Large intestine (tissue), 12 donors: ENCODE data around the gene COQ9. TPM values are rescaled to one million over a fixed set of nuclear protein-coding genes. Genes with fewer than 3 reads are reported as not detected.
"Not testable (repeated sequence)": the region's sequence is repeated elsewhere in the genome, so short reads cannot be mapped to it uniquely, and the experiment has no call there.

Experiments used
- DNase-seq, 2 donors: peaks; one replicate each; pipeline versions ENCODE4 v3.0.0 to v3.0.0-alpha.2; 2013
- H3K27ac ChIP-seq: one replicate; pipeline ENCODE4 v1.5.1; 2013; ENCODE audit warnings: low read length
- H3K27me3 ChIP-seq: 2 replicates; pipeline ENCODE4 v1.6.1; 2013; ENCODE audit warnings: low read length; ENCODE audit not compliant: control insufficient read depth, insufficient read depth
- H3K36me3 ChIP-seq: 2 replicates; pipeline ENCODE4 v1.6.1; 2013; ENCODE audit warnings: low read length; ENCODE audit not compliant: control insufficient read depth, insufficient read depth
- H3K4me1 ChIP-seq: one replicate; pipeline ENCODE4 v1.6.1; 2013; ENCODE audit warnings: low read length; ENCODE audit not compliant: control insufficient read depth, insufficient read depth
- H3K4me3 ChIP-seq: one replicate; pipeline ENCODE4 v1.5.1; 2013; ENCODE audit warnings: low read length
- H3K9me3 ChIP-seq: one replicate; pipeline ENCODE4 v1.6.1; 2013; ENCODE audit warnings: mild to moderate bottlenecking, low read depth, low read length, moderate library complexity; ENCODE audit not compliant: control insufficient read depth
- WGBS: methylation state at CpG from one replicate; pipeline ENCODE4 v1.1.5; 2013; ENCODE audit warnings: low lambda C conversion rate; ENCODE audit not compliant: insufficient coverage; 5-methylcytosine and 5-hydroxymethylcytosine counted together
- long read RNA-seq, 11 donors: transcript quantifications; one replicate each; lab custom pipeline, GENCODE V29; 2026
- polyA plus RNA-seq: library from polyadenylated mRNA; unstranded; fragments of 120-200 nt; gene quantifications from one replicate; pipeline ENCODE4 v1.2.1, GENCODE V29; 2013

Gene COQ9, protein sequence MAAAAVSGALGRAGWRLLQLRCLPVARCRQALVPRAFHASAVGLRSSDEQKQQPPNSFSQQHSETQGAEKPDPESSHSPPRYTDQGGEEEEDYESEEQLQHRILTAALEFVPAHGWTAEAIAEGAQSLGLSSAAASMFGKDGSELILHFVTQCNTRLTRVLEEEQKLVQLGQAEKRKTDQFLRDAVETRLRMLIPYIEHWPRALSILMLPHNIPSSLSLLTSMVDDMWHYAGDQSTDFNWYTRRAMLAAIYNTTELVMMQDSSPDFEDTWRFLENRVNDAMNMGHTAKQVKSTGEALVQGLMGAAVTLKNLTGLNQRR
- polyA plus RNA-seq, result 73.0 TPM
- long read RNA-seq, donor 1, transcript COQ9-201 (9 exons, 1,677 nt), result major isoform, 17 of 50 reads
- long read RNA-seq, donor 1, partial matches to known transcripts, result 29 of 50 reads
- long read RNA-seq, donor 1, other reads (novel, unspliced or antisense), result 0 of 50 reads
- long read RNA-seq, donor 2, transcript COQ9-201 (9 exons, 1,677 nt), result major isoform, 32 of 145 reads
- long read RNA-seq, donor 2, transcript COQ9-216 (4 exons, 1,118 nt), result minor isoform, 8 of 145 reads
- long read RNA-seq, donor 2, partial matches to known transcripts, result 87 of 145 reads
- long read RNA-seq, donor 2, other reads (novel, unspliced or antisense), result 9 of 145 reads
- long read RNA-seq, donor 3, result 0 reads
- long read RNA-seq, donor 4, transcript COQ9-201 (9 exons, 1,677 nt), result major isoform, 5 of 5 reads
- long read RNA-seq, donor 4, partial matches to known transcripts, result 0 of 5 reads
- long read RNA-seq, donor 4, other reads (novel, unspliced or antisense), result 0 of 5 reads
- long read RNA-seq, donor 5, transcript COQ9-201 (9 exons, 1,677 nt), result major isoform, 10 of 13 reads
- long read RNA-seq, donor 5, partial matches to known transcripts, result 0 of 13 reads
- long read RNA-seq, donor 5, other reads (novel, unspliced or antisense), result 0 of 13 reads
- long read RNA-seq, donor 6, transcript COQ9-216 (4 exons, 1,118 nt), result minor isoform, 6 of 65 reads
- long read RNA-seq, donor 6, transcript COQ9-201 (9 exons, 1,677 nt), result major isoform, 32 of 65 reads
- long read RNA-seq, donor 6, partial matches to known transcripts, result 22 of 65 reads
- long read RNA-seq, donor 6, other reads (novel, unspliced or antisense), result 0 of 65 reads
- long read RNA-seq, donor 7, transcript COQ9-201 (9 exons, 1,677 nt), result major isoform, 11 of 13 reads
- long read RNA-seq, donor 7, partial matches to known transcripts, result 0 of 13 reads
- long read RNA-seq, donor 7, other reads (novel, unspliced or antisense), result 0 of 13 reads
- long read RNA-seq, donor 8, transcript COQ9-216 (4 exons, 1,118 nt), result minor isoform, 5 of 51 reads
- long read RNA-seq, donor 8, transcript COQ9-201 (9 exons, 1,677 nt), result major isoform, 23 of 51 reads
- long read RNA-seq, donor 8, partial matches to known transcripts, result 12 of 51 reads
- long read RNA-seq, donor 8, other reads (novel, unspliced or antisense), result 0 of 51 reads
- long read RNA-seq, donor 9, transcript COQ9-216 (4 exons, 1,118 nt), result minor isoform, 6 of 49 reads
- long read RNA-seq, donor 9, transcript COQ9-201 (9 exons, 1,677 nt), result major isoform, 27 of 49 reads
- long read RNA-seq, donor 9, partial matches to known transcripts, result 14 of 49 reads
- long read RNA-seq, donor 9, other reads (novel, unspliced or antisense), result 0 of 49 reads
- long read RNA-seq, donor 10, transcript COQ9-201 (9 exons, 1,677 nt), result major isoform, 28 of 97 reads
- long read RNA-seq, donor 10, partial matches to known transcripts, result 37 of 97 reads
- long read RNA-seq, donor 10, other reads (novel, unspliced or antisense), result 25 of 97 reads
- long read RNA-seq, donor 11, transcript COQ9-201 (9 exons, 1,677 nt), result major isoform, 13 of 45 reads
- long read RNA-seq, donor 11, partial matches to known transcripts, result 11 of 45 reads
- long read RNA-seq, donor 11, other reads (novel, unspliced or antisense), result 14 of 45 reads

DNA sequence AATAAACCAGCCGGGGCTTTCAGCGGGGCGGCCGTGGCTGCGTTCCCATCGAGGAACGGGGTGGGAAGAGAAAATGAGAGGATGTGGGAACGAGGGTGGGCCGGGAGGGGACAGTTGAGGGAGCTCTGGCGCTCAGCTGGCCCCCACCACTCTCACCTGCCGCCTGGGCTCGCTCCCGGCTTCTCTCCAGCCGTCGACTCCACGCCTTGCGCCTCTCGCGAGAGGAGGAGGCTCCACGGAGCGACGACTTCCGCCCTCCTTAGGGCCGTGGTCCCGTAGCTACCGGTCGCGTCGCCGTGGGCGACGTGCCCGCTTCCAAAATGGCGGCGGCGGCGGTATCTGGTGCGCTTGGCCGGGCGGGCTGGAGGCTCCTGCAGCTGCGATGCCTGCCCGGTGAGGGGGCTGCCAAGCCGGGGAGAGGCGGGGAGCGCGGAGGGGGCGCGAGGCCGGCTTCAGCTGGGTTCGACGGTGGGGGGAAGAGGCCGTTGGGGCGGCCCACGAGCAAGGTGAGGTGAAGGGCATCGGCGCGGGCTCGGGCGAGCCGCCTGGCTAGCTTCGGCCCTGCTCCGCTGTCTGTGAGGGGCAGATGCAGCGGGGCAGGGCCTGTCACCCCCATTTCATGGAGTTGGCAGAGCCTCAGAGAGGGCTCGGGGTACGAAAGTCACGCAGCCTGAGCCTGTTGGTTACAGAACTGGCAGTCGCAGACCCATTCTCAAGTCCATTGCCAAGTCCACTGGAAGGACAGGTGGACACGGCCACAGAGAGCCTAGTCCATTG is at the start of gene COQ9, which contains the start of gene CIAPIN1:
COQ9 (plus strand) TSS at position 294 of the 777 bp plus-strand sequence; CDS start at position 321, 27 bp downstream.
CIAPIN1 (minus strand) TSS at position 200 of the 777 bp plus-strand sequence. CDS start 6,457 bp downstream, outside the sequence.
- H3K4me1 ChIP-seq, result peaks cover 13% of the 10 kb centered on the region
- peak within 1 kb of the TSS; percentile 57 for H3K27ac ChIP-seq
- no CpG with 5 or more reads among the region's 68 CpGs for WGBS
- no peaks in the 10 kb centered on the region for H3K27me3 ChIP-seq
- peak within 1 kb of the TSS; percentile 91 for H3K4me3 ChIP-seq
- H3K36me3 ChIP-seq, result peaks cover 13% of the 10 kb centered on the region
- peak; percentile 96 for DNase-seq
- no peaks in the 10 kb centered on the region for H3K9me3 ChIP-seq

DNA sequence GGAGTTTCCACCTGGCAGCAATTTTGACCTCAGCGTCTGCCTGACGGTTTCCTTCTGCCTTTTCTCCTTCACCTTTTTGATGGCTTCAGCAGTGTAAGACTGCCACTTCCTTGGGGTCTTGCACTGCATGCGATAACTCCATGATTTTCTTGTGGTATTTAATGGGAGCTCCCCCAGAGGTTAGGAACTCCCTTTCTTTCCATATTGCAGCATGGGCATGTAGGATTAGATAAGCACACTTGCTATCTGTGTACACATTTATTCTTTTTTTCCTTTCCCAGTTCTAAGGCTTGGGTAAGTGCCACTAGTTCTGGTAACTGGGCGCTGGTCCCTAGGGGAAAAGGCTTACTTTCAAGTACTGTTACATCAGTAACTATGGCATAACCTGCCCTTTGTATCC is 49.8 kb upstream of the COQ9 start:
- not testable (repeated sequence) for H3K9me3 ChIP-seq, H3K27me3 ChIP-seq, H3K36me3 ChIP-seq, DNase-seq, H3K27ac ChIP-seq, H3K4me3 ChIP-seq, H3K4me1 ChIP-seq
- no CpG with 5 or more reads among the region's 4 CpGs for WGBS

DNA sequence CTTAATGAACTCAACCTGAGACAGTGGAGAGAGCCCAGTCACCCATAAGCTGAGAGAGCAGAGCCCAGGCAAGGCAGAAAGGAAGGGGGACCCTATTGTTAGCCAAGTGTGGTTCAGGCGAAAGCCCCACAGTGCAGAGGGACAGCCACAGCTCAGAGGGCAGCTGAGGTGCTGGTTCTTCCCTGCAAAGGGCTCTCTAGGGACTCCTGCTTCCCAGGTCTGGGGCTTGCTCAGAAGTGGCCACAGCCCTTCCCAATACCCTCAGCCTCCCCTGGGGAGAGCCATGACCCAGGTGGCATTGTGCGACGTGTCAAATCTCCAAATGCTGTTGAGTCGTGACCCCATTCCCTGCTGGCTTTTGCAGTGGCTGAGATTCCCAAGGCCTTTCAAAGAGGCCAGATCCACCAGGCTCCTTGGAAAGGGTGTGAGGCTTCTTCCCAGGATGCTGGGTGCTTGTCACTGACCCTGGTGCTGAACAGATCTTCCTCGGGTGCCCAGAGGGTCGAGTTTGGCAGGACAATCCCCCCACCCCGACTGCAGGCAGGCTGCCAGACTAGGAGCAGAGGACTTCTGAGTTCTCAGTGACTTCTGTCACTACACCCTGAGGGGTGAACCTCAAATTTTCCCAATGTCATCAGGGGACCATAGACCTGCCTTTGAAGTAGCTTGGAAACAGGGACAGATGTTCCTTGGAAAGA is 45.2 kb upstream of the COQ9 start:
- WGBS, result no CpG with 5 or more reads among the region's 7 CpGs
- Histone ChIP-seq H3K27ac (no peak overlapping the region), H3K36me3 (no peaks in the 10 kb centered on the region), H3K4me3 (no peak overlapping the region), H3K9me3 (no peaks in the 10 kb centered on the region), H3K27me3 (no peaks in the 10 kb centered on the region), H3K4me1 (no peaks in the 10 kb centered on the region)
- no peak for DNase-seq

DNA sequence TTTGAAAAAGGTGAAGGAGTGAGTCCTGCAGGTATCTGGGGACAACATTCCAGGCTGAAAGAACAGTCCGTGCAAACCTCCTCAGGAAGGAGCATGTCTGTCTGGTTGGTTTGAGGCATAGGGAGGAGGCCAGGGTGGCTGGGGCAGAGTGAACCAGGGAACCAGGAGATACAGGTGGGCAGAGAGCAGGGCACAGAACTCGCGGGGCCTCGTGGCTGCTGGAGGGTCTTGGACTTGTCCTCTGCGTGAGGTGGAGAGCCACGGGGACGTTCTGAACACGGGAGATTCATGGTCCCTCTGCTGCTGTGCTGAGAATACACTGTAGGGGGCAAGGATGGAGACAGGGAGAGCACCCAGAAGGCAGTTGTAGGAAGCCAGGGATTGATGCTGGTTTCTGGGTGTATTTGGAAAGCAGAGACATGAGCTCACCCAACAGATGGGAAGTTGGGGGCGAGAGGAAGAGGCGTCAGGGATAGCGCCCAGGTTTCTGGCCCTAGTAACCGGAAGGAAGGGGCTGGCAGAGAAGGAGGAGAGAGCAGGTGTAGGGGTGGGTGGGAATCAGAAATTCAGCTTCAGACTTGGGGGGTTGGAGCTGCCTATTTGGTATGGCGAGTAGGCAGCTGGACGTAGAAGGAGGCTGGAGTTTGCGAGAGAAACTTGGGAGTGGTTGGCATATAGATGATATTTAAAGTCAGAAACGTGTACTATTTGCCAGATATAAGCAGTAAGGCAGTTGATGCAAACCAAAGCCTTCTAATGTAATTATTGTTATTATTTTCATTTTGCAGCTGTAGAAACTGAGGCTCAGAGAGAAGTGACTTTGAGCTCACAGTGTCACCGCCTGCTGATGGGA is 43.1 kb upstream of the COQ9 start, which contains the start of gene CCL17:
CCL17 (plus strand) TSS at position 803 of the 853 bp plus-strand sequence. CDS start 9,166 bp downstream, outside the sequence.
- Histone ChIP-seq H3K4me3 (no peak within 1 kb of the TSS), H3K36me3 (no peaks in the 10 kb centered on the region), H3K27ac (no peak within 1 kb of the TSS), H3K27me3 (no peaks in the 10 kb centered on the region), H3K9me3 (no peaks in the 10 kb centered on the region), H3K4me1 (no peaks in the 10 kb centered on the region)
- no CpG with 5 or more reads among the region's 17 CpGs for WGBS
- DNase-seq, result no peak

DNA sequence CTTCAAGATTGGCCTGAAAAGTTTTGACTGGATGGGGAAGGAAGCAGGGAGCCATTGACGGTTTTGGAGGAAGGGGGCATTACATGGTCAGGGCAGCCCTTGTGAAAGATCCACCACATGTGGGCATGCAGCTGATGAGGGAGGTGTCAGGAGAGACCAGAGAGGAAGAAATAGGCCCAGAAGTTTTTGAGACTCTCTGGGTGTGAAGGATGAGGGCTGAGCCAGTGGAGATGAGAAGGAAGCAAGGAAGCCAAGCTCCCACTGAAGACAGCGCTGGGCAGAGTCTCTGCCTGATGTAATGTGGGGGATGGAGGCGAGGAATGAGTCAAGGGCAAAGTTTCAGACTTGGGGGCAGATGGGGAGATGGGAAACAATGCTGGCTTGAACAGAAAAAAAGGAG is 42.2 kb upstream of the COQ9 start:
- no peak overlapping the region for H3K4me3 ChIP-seq
- H3K27ac ChIP-seq, result no peak overlapping the region
- peak in 1 of 2 donors; percentile 73 for DNase-seq
- no peaks in the 10 kb centered on the region for H3K27me3 ChIP-seq
- no peaks in the 10 kb centered on the region for H3K36me3 ChIP-seq
- no peaks in the 10 kb centered on the region for H3K9me3 ChIP-seq
- WGBS, result no CpG with 5 or more reads among the region's 3 CpGs
- no peaks in the 10 kb centered on the region for H3K4me1 ChIP-seq

DNA sequence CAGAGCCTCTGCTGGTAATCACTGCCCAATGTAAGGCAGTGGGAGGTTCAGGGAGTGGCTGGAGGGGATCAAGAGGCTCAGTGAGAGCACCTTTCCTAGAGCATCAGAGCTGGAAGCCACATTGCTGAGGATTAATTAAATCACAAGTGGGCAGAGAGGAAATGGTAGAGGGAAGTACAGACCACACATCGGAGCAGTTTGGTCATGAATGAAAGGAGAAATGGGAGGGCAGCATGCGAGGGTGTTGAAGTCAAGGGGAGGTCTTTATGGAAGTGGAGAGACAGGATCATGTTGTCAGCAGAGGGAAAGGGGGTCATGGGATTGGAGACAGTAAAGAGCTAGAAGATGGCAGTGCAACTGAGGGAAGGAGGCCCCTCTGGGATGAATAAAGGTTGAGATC is 40.4 kb upstream of the COQ9 start:
- 100% methylated on average over 1 of the region's 2 CpGs for WGBS

DNA sequence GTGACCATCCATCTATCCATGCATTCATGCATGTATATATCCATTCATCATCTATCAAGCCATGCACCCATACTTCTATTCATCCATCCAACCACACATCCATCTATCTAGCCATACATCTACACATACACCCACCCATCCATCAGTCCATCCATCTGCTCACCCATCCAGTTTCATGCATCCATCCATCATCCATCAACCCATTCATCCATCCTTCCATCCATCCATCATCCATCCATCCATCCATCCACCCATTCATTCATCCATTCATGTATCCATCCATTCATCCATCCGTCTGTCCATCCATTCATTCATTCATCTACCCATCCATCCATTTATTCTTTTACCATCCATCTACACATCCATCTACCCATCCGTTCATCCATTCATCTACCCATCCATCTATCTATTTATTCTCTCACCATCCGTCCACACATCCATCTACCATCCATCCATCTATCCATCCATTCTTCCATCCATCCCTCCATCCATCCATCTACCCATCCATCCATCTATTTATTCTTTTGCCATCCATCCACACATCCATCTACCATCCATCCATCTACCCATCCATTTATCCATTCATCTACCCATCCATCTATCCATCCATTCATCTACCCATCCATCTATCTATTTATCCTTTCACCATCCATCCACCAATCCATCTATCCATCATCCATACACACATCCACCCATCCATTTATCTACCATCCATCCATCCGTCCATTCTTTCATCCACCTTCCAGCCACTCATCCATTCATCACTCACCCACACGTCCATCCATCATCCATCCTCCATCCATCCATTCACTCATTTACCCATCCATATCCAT is 39.5 kb upstream of the COQ9 start:
- H3K9me3 ChIP-seq, result no peaks in the 10 kb centered on the region
- H3K4me3 ChIP-seq, result no peak overlapping the region
- H3K4me1 ChIP-seq, result no peaks in the 10 kb centered on the region
- no peak overlapping the region for H3K27ac ChIP-seq
- DNase-seq, result no peak
- no peaks in the 10 kb centered on the region for H3K27me3 ChIP-seq
- 87% methylated on average over 5 of the region's 5 CpGs for WGBS
- no peaks in the 10 kb centered on the region for H3K36me3 ChIP-seq

More for the DNA sequence above, 40.4 kb upstream of the COQ9 start:
- no peaks in the 10 kb centered on the region for H3K36me3 ChIP-seq
- no peak overlapping the region for H3K4me3 ChIP-seq
- no peaks in the 10 kb centered on the region for H3K9me3 ChIP-seq
- H3K27me3 ChIP-seq, result no peaks in the 10 kb centered on the region
- H3K4me1 ChIP-seq, result no peaks in the 10 kb centered on the region
- H3K27ac ChIP-seq, result no peak overlapping the region
- DNase-seq, result no peak
